OCI-LY7 (cell line): ENCODE measurements around the gene STYXL1.

Experiments used
- CTCF ChIP-seq: fragments of 200-600 bp; sonication (generic); conservative IDR thresholded peaks from 2 replicates; pipeline ENCODE4 v1.5.1; 2014; ENCODE audit warnings: mild to moderate bottlenecking, antibody characterized with exemption, low read length, moderate library complexity, mixed read lengths
- EZH2phosphoT487 ChIP-seq: fragments of 200-600 bp; sonication (generic); IDR thresholded peaks from 2 replicates; pipeline ENCODE4 v1.6.1; 2018; ENCODE audit warnings: low read depth, borderline replicate concordance, mild to moderate bottlenecking, mixed run types, antibody characterized with exemption, low read length, moderate library complexity, mixed read lengths

- TF ChIP-seq CTCF = no peak
- no peak for TF ChIP-seq EZH2phosphoT487
Measured at GRCh38 chr7:76009672-76010600, 37.9 kb downstream of the STYXL1 start.
